ENCODE measurements around the gene DNAH17. TPM values are rescaled to one million over a fixed set of nuclear protein-coding genes. Genes with fewer than 3 reads are reported as not detected.

DNAH17 gene
- total RNA-seq, 2 experiments from 2014 or later: 0.41 to 0.45 TPM

GRCh38 chr17:78376161-78376560, 201.0 kb downstream of the DNAH17 start:
- Mint-ChIP-seq H3K36me3 (ENCODE audit: low read depth) (peaks cover 15% of the 10 kb centered on the region), H3K9me3 (no peaks in the 10 kb centered on the region), H3K4me1 (ENCODE audit: low read depth) (peaks cover 25% of the 10 kb centered on the region), H3K4me3 (no peak overlapping the region), H3K27ac (no peak overlapping the region), H3K27me3 (no peaks in the 10 kb centered on the region)
- ATAC-seq: no peak
- intact Hi-C loops (cut with micrococcal nuclease): no loop called here
- ChIA-PET CTCF (interaction anchor here (1.5 to 4.8 kb wide), 2 partner anchors 16 to 45 kb away, joined by 4 to 27 read pairs; partner anchors contain the start of gene SOCS3), POLR2A (no interaction called here)
- no peak for DNase-seq
- no peak for TF ChIP-seq CTCF (IDR thresholded peaks at IDR 0.05)

- POLR2A ChIA-PET: no interaction called here
- H3K9me3 Mint-ChIP-seq: no peaks in the 10 kb centered on the region
These were observed 201.6 kb downstream of the DNAH17 start for GRCh38 chr17:78375401-78376151.

GRCh38 chr17:78374631-78375274, 202.4 kb downstream of the DNAH17 start:
- Mint-ChIP-seq H3K27ac (no peak overlapping the region), H3K36me3 (ENCODE audit: low read depth) (peaks cover 6% of the 10 kb centered on the region), H3K9me3 (no peaks in the 10 kb centered on the region), H3K27me3 (no peaks in the 10 kb centered on the region), H3K4me1 (ENCODE audit: low read depth) (peaks cover 12% of the 10 kb centered on the region), H3K4me3 (no peak overlapping the region)
- ATAC-seq (no peak), DNase-seq (no peak)
- intact Hi-C loops (cut with micrococcal nuclease): no loop called here
- ChIA-PET CTCF (interaction anchor here (1.1 to 3.9 kb wide), 4 partner anchors 11 to 47 kb away, joined by 3 to 15 read pairs (median 9); no protein-coding TSS in a partner anchor), POLR2A (no interaction called here)
- no peak for TF ChIP-seq CTCF (IDR thresholded peaks at IDR 0.05)

More at GRCh38 chr17:78375401-78376151, 201.6 kb downstream of the DNAH17 start:
- CTCF ChIA-PET: interaction anchor here (1.5 to 4.8 kb wide), 4 partner anchors 12 to 46 kb away, joined by 4 to 27 read pairs (median 14); partner anchors contain the start of gene SOCS3
- peaks cover 19% of the 10 kb centered on the region for H3K4me1 Mint-ChIP-seq (ENCODE audit: low read depth)
- no peak overlapping the region for H3K4me3 Mint-ChIP-seq
- ATAC-seq (no peak), DNase-seq (no peak)
- no peak overlapping the region for H3K27ac Mint-ChIP-seq
- H3K36me3 Mint-ChIP-seq (ENCODE audit: low read depth): peaks cover 12% of the 10 kb centered on the region
- TF ChIP-seq CTCF (IDR thresholded peaks at IDR 0.05): no peak
- intact Hi-C loops (cut with micrococcal nuclease): no loop called here
- H3K27me3 Mint-ChIP-seq: no peaks in the 10 kb centered on the region

- no peak for TF ChIP-seq CTCF (IDR thresholded peaks at IDR 0.05)
- Mint-ChIP-seq H3K4me1 (ENCODE audit: low read depth) (peaks cover 10% of the 10 kb centered on the region), H3K4me3 (no peak overlapping the region), H3K27ac (no peak overlapping the region), H3K36me3 (ENCODE audit: low read depth) (peaks cover 5% of the 10 kb centered on the region), H3K27me3 (no peaks in the 10 kb centered on the region), H3K9me3 (no peaks in the 10 kb centered on the region)
- intact Hi-C loops (cut with micrococcal nuclease): no loop called here
- ChIA-PET POLR2A (interaction anchor here (0.9 kb wide), 1 partner anchor 18 kb away, joined by 4 read pairs; no protein-coding TSS in a partner anchor), CTCF (interaction anchor here (1.1 to 3.9 kb wide), 3 partner anchors 11 to 16 kb away, joined by 3 to 15 read pairs (median 14); no protein-coding TSS in a partner anchor)
- DNase-seq (no peak), ATAC-seq (no peak)
These were observed 203.0 kb downstream of the DNAH17 start for GRCh38 chr17:78374189-78374588.

Other genes starting within 250 kb of the DNAH17 start
- gene SOCS3, start 217.3 kb downstream of the DNAH17 start, total RNA-seq: 10 to 100 TPM; 48.6 to 49.1 TPM
- 10 to 100 TPM; 42.1 to 43.3 TPM for gene PGS1, start 198.7 kb downstream of the DNAH17 start, total RNA-seq
- 10 to 100 TPM; 95.1 to 96.0 TPM for gene CYTH1, start 204.9 kb upstream of the DNAH17 start, total RNA-seq